ENCODE data around the gene LGR5. TPM values are rescaled to one million over a fixed set of nuclear protein-coding genes. Genes with fewer than 3 reads are reported as not detected.

LGR5 gene
- total RNA-seq, 1 donor = under 0.01 TPM

DNA sequence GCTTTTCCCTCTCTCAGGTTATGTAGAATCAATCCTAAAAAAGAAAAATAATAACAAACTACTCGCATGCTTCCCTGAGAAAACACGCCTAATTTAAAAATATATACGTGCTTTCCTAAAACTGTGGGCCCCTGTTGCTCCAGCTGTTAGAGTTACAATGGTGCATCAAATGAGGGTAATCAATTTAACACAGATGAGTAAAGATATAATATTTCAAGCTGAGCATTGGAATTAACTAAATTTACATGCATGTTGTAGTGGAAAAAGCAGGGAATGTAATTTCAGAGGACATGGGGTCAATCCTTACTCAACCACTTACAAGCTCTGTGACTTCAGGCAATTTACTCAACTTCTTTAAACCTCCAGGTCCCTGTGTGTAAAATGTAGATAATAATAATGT lies 22.4 kb upstream of the LGR5 start:
- Histone ChIP-seq H3K4me1 (ENCODE audit: insufficient read depth, low read length) (no peaks in the 10 kb centered on the region), H3K27me3 (ENCODE audit: insufficient read depth, low read length) (no peaks in the 10 kb centered on the region), H3K27ac (ENCODE audit: low read depth, low read length) (no peak overlapping the region), H3K9me3 (ENCODE audit: low read depth, low read length) (no peaks in the 10 kb centered on the region), H4K20me1 (ENCODE audit: insufficient read depth, low read length) (no peaks in the 10 kb centered on the region), H2AFZ (ENCODE audit: low read length) (no peak overlapping the region), H3K79me2 (ENCODE audit: insufficient read depth, low read length) (no peaks in the 10 kb centered on the region), H3K4me2 (ENCODE audit: insufficient read depth, low read length) (no peak overlapping the region), H3K4me3 (ENCODE audit: insufficient read depth, low read length) (no peak overlapping the region), H3K36me3 (ENCODE audit: insufficient read depth, low read length) (no peaks in the 10 kb centered on the region)
- DNase-seq (ENCODE audit: insufficient read length, low spot score, missing footprints) = no peak
- TF ChIP-seq, protein P1, sequence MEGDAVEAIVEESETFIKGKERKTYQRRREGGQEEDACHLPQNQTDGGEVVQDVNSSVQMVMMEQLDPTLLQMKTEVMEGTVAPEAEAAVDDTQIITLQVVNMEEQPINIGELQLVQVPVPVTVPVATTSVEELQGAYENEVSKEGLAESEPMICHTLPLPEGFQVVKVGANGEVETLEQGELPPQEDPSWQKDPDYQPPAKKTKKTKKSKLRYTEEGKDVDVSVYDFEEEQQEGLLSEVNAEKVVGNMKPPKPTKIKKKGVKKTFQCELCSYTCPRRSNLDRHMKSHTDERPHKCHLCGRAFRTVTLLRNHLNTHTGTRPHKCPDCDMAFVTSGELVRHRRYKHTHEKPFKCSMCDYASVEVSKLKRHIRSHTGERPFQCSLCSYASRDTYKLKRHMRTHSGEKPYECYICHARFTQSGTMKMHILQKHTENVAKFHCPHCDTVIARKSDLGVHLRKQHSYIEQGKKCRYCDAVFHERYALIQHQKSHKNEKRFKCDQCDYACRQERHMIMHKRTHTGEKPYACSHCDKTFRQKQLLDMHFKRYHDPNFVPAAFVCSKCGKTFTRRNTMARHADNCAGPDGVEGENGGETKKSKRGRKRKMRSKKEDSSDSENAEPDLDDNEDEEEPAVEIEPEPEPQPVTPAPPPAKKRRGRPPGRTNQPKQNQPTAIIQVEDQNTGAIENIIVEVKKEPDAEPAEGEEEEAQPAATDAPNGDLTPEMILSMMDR (IDR thresholded peaks at IDR 0.05; ENCODE audit: extremely low read depth, low read depth, low read length) = no peak

DNA sequence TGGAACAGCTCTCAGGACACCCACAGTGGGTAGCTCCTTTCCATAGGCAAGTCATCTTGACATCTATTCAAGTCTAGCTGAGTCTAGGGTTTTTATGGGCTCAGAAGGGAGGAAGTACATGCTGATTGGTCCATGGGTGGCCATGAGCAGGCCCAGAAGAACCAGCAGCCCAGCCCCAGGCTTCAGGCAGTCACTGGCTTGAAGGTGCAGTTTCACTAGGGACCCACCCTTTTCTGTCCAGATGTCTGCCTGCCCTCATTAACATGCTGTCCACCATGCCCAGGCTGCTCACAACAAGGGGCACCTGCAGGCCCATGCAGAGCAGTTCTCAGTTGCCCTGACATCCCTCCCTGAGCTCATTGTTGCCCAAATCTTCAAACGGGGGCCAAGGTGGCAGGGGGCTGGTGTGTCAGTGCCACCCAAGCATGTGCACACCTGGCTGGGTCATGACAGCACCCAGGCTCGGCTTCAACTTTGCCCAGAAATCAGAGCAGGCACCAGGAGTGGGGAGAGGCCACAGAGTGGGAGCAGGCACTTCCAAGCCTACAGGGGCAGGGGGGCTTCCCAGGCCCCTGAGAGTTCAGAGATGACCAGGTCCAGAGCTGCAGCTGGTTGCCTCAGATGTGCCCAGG lies 18.7 kb upstream of the LGR5 start:
- H4K20me1 ChIP-seq (ENCODE audit: insufficient read depth, low read length) = no peaks in the 10 kb centered on the region
- no peak overlapping the region for H3K4me3 ChIP-seq (ENCODE audit: insufficient read depth, low read length)
- H3K27me3 ChIP-seq (ENCODE audit: insufficient read depth, low read length) = peaks cover 15% of the 10 kb centered on the region
- no peak for DNase-seq (ENCODE audit: insufficient read length, low spot score, missing footprints)
- no peak overlapping the region for H3K27ac ChIP-seq (ENCODE audit: low read depth, low read length)
- no peaks in the 10 kb centered on the region for H3K4me1 ChIP-seq (ENCODE audit: insufficient read depth, low read length)
- no peak overlapping the region for H3K4me2 ChIP-seq (ENCODE audit: insufficient read depth, low read length)
- TF ChIP-seq, protein P1 (IDR thresholded peaks at IDR 0.05; ENCODE audit: extremely low read depth, low read depth, low read length) = no peak
- H3K36me3 ChIP-seq (ENCODE audit: insufficient read depth, low read length) = no peaks in the 10 kb centered on the region
- H2AFZ ChIP-seq (ENCODE audit: low read length) = no peak overlapping the region
- no peaks in the 10 kb centered on the region for H3K79me2 ChIP-seq (ENCODE audit: insufficient read depth, low read length)
- no peaks in the 10 kb centered on the region for H3K9me3 ChIP-seq (ENCODE audit: low read depth, low read length)

DNA sequence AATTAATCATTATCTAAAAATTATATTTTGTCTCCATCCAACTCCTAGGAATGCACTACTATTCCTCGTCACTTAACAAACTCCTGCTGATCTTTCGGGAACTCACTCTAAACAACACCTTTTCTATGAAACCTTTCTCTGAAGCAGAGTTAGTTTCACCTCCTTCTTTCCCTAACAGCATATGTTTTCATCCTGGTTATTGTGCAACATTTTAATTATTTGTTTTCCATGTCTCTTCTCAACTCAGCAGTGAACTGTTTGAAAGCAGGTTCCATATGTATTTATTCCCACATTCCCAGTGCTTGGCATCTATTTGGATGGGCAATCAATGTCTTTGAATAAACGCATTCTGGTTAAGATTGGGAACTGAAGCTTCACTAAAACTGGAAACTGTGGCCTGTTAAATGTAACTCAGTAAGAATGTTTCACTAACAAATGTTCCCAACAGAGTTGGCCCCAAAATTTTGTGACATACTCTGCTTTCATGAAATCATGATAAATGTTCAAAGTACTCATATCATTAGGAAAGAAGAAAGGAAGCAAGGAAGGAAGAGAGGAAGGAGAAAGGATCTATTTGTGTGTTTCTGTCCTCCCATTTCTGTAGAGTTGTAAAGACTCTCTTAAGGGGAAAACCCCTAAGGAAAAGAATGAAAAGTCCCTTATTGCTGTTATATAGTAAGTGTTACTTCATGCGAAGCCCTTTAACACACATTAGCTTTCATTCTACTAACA lies 13.9 kb upstream of the LGR5 start:
- H3K27ac ChIP-seq (ENCODE audit: low read depth, low read length) = no peak overlapping the region
- no peaks in the 10 kb centered on the region for H3K9me3 ChIP-seq (ENCODE audit: low read depth, low read length)
- no peaks in the 10 kb centered on the region for H3K36me3 ChIP-seq (ENCODE audit: insufficient read depth, low read length)
- H3K27me3 ChIP-seq (ENCODE audit: insufficient read depth, low read length) = peaks cover 36% of the 10 kb centered on the region
- no peaks in the 10 kb centered on the region for H4K20me1 ChIP-seq (ENCODE audit: insufficient read depth, low read length)
- H2AFZ ChIP-seq (ENCODE audit: low read length) = no peak overlapping the region
- TF ChIP-seq, protein P1 (IDR thresholded peaks at IDR 0.05; ENCODE audit: extremely low read depth, low read depth, low read length) = no peak
- peak overlapping the region; percentile 17 for H3K4me2 ChIP-seq (ENCODE audit: insufficient read depth, low read length)
- H3K4me1 ChIP-seq (ENCODE audit: insufficient read depth, low read length) = peaks cover 3% of the 10 kb centered on the region
- H3K4me3 ChIP-seq (ENCODE audit: insufficient read depth, low read length) = no peak overlapping the region
- H3K79me2 ChIP-seq (ENCODE audit: insufficient read depth, low read length) = no peaks in the 10 kb centered on the region
- DNase-seq (ENCODE audit: insufficient read length, low spot score, missing footprints) = no peak

- Histone ChIP-seq H3K27me3 (ENCODE audit: insufficient read depth, low read length) (peaks cover 36% of the 10 kb centered on the region), H3K4me1 (ENCODE audit: insufficient read depth, low read length) (peaks cover 3% of the 10 kb centered on the region), H3K79me2 (ENCODE audit: insufficient read depth, low read length) (no peaks in the 10 kb centered on the region), H2AFZ (ENCODE audit: low read length) (no peak overlapping the region), H3K4me2 (ENCODE audit: insufficient read depth, low read length) (peak overlapping the region; percentile 17), H4K20me1 (ENCODE audit: insufficient read depth, low read length) (no peaks in the 10 kb centered on the region), H3K36me3 (ENCODE audit: insufficient read depth, low read length) (no peaks in the 10 kb centered on the region), H3K27ac (ENCODE audit: low read depth, low read length) (no peak overlapping the region), H3K4me3 (ENCODE audit: insufficient read depth, low read length) (no peak overlapping the region), H3K9me3 (ENCODE audit: low read depth, low read length) (no peaks in the 10 kb centered on the region)
- TF ChIP-seq, protein P1 (IDR thresholded peaks at IDR 0.05; ENCODE audit: extremely low read depth, low read depth, low read length) = no peak
- peak; percentile 61 for DNase-seq (ENCODE audit: insufficient read length, low spot score, missing footprints)
Observed at GRCh38 chr12:71426300-71427047, 13.1 kb upstream of the LGR5 start.
